GM18858 (cell line): Measurements from ENCODE around the gene MSRB3.

Source experiments
- ATAC-seq: cut with Tn5 transposase; IDR thresholded peaks from one replicate; pipeline ENCODE4 v1.9.1; 2021; ENCODE audit not compliant: unreplicated experiment

The MSRB3 gene

GRCh38 chr12:65389436-65389835, 111.0 kb downstream of the MSRB3 start:
- no peak for ATAC-seq

GRCh38 chr12:65391711-65392110, 113.2 kb downstream of the MSRB3 start:
- ATAC-seq = no peak

GRCh38 chr12:65392491-65392890, 114.0 kb downstream of the MSRB3 start:
- ATAC-seq = no peak

- ATAC-seq = no peak
Observed at GRCh38 chr12:65403188-65403587, 124.7 kb downstream of the MSRB3 start.

- no peak for ATAC-seq
Observed at GRCh38 chr12:65407388-65408149, 129.1 kb downstream of the MSRB3 start.

- ATAC-seq = no peak
Observed at GRCh38 chr12:65408441-65408840, 130.0 kb downstream of the MSRB3 start.

GRCh38 chr12:65409726-65410125, 131.2 kb downstream of the MSRB3 start:
- ATAC-seq = no peak

GRCh38 chr12:65411171-65411570, 132.7 kb downstream of the MSRB3 start:
- no peak for ATAC-seq

- ATAC-seq = no peak
Observed at GRCh38 chr12:65414526-65414925, 136.0 kb downstream of the MSRB3 start.

GRCh38 chr12:65415826-65416225, 137.3 kb downstream of the MSRB3 start:
- ATAC-seq = no peak

GRCh38 chr12:65419284-65420072, 141.0 kb downstream of the MSRB3 start:
- no peak for ATAC-seq

- ATAC-seq = no peak
Observed at GRCh38 chr12:65420941-65421340, 142.5 kb downstream of the MSRB3 start.

GRCh38 chr12:65427646-65428045, 149.2 kb downstream of the MSRB3 start:
- ATAC-seq = no peak

GRCh38 chr12:65430006-65430405, 151.5 kb downstream of the MSRB3 start:
- ATAC-seq = no peak

GRCh38 chr12:65430571-65431306, 152.3 kb downstream of the MSRB3 start:
- ATAC-seq = no peak

GRCh38 chr12:65432114-65432513, 153.6 kb downstream of the MSRB3 start:
- no peak for ATAC-seq

- no peak for ATAC-seq
Observed at GRCh38 chr12:65432651-65433050, 154.2 kb downstream of the MSRB3 start.

GRCh38 chr12:65434737-65435136, 156.3 kb downstream of the MSRB3 start:
- no peak for ATAC-seq

GRCh38 chr12:65443038-65443437, 164.6 kb downstream of the MSRB3 start:
- no peak for ATAC-seq

GRCh38 chr12:65444996-65445395, 166.5 kb downstream of the MSRB3 start:
- no peak for ATAC-seq

GRCh38 chr12:65446901-65447300, 168.4 kb downstream of the MSRB3 start:
- no peak for ATAC-seq

GRCh38 chr12:65449400-65449799, 170.9 kb downstream of the MSRB3 start:
- no peak for ATAC-seq
